Endothelial cell of umbilical vein (primary cell): Measurements from ENCODE around the gene TSPEAR. TPM values are rescaled to one million over a fixed set of nuclear protein-coding genes. Genes with fewer than 3 reads are reported as not detected.

Source experiments
- BruUV-seq: library from RNA; stranded (reverse); fragments of 400-500 nt; replicated peaks from 2 replicates; lab custom pipeline; 2021; lab: Mats Ljungman, UMichigan
- CTCF ChIA-PET: fragments of 300-600, 350-600 bp; sonication (Branson Sonifier 250); formaldehyde crosslinking; loops from one replicate; lab custom pipeline; 2021; ENCODE audit warnings: antibody characterized with exemption, inconsistent platforms; lab: Charles Lee
- POLR2A ChIA-PET: fragments of 300-600, 350-600 bp; sonication (Branson Sonifier 250); formaldehyde crosslinking; loops from one replicate; lab custom pipeline; 2021; ENCODE audit warnings: antibody characterized with exemption, inconsistent platforms; lab: Charles Lee
- DNase-seq: peaks from one replicate; pipeline ENCODE4 v3.0.0-alpha.2; 2011; ENCODE audit warnings: low read depth, low spot score
- FAIRE-seq: peaks from 2 replicates; lab custom pipeline; 2011; peaks lifted over from hg19 to GRCh38; lab: Jason Lieb, UNC
- H2AFZ ChIP-seq: 2 replicates; pipeline ENCODE4 v1.6.0; 2012; ENCODE audit warnings: low read depth, low read length, control low read depth, inconsistent platforms
- H3K27ac ChIP-seq: 2 replicates; pipeline ENCODE4 v1.5.1; 2011; ENCODE audit warnings: low read depth, mild to moderate bottlenecking, control low read depth, low read length, moderate library complexity; ENCODE audit not compliant: insufficient read depth
- H3K27me3 ChIP-seq, 2 experiments: 2 replicates each; pipeline versions ENCODE4 v1.6.0 to v1.6.1; 2011; ENCODE audit warnings: low read length in 2 of 2, mixed read lengths in 1 of 2; ENCODE audit not compliant: control insufficient read depth in 2 of 2, insufficient read depth in 2 of 2
- H3K36me3 ChIP-seq, 2 experiments: 2 replicates in 1 of 2; 3 replicates in 1 of 2; pipeline ENCODE4 v1.5.1; 2011; ENCODE audit warnings: low read length in 2 of 2, mild to moderate bottlenecking in 1 of 2, moderate library complexity in 1 of 2; ENCODE audit not compliant: control insufficient read depth in 2 of 2, insufficient read depth in 2 of 2; ENCODE audit errors: extremely low read depth in 1 of 2
- H3K4me1 ChIP-seq: 3 replicates; pipeline ENCODE4 v1.5.1; 2011; ENCODE audit warnings: mild to moderate bottlenecking, low read length; ENCODE audit not compliant: control insufficient read depth, insufficient read depth; ENCODE audit errors: extremely low read depth
- H3K4me2 ChIP-seq: 2 replicates; pipeline ENCODE4 v1.6.1; 2011; ENCODE audit warnings: low read length, control low read depth, mixed read lengths; ENCODE audit not compliant: insufficient read depth
- H3K4me3 ChIP-seq, 3 experiments: fragments of 200-600 bp in 1 of 3; sonication (generic), shearing (Covaris generic) in 1 of 3; replicated peaks in 1 of 3; 2 replicates each; pipeline ENCODE4 v1.5.1; 2011 to 2016; ENCODE audit warnings: control low read depth in 3 of 3, low read length in 3 of 3, mild to moderate bottlenecking in 2 of 3, inconsistent platforms in 1 of 3, low read depth in 1 of 3, moderate library complexity in 1 of 3; ENCODE audit not compliant: insufficient read depth in 1 of 3
- H3K79me2 ChIP-seq: 2 replicates; pipeline ENCODE4 v1.6.0; 2012; ENCODE audit warnings: low read length, inconsistent platforms; ENCODE audit not compliant: control insufficient read depth, insufficient read depth
- H3K9ac ChIP-seq: replicated peaks from 2 replicates; pipeline ENCODE3; 2011; ENCODE audit warnings: low read length, control low read depth; ENCODE audit not compliant: insufficient read depth; ENCODE audit errors: extremely low read depth
- H3K9me1 ChIP-seq: replicated peaks from 3 replicates; pipeline ENCODE4 v1.6.0; 2011; ENCODE audit warnings: mild to moderate bottlenecking, low read length; ENCODE audit not compliant: control insufficient read depth, insufficient read depth; ENCODE audit errors: extremely low read depth
- H3K9me3 ChIP-seq: replicated peaks from 2 replicates; pipeline ENCODE4 v1.5.1; 2012; ENCODE audit warnings: low read length, inconsistent platforms; ENCODE audit not compliant: control insufficient read depth, insufficient read depth
- H4K20me1 ChIP-seq: replicated peaks from 2 replicates; pipeline ENCODE3; 2011; ENCODE audit warnings: mild to moderate bottlenecking, low read length; ENCODE audit not compliant: control insufficient read depth, insufficient read depth; ENCODE audit errors: extremely low read depth
- CTCF ChIP-seq, 2 donors: IDR thresholded peaks; 1 replicate in 1 of 2; 2 replicates in 1 of 2; pipeline ENCODE4 v1.5.1; 2011; ENCODE audit warnings: low read length in 2 of 2, mild to moderate bottlenecking in 2 of 2, moderate library complexity in 2 of 2, control low read depth in 1 of 2, inconsistent platforms in 1 of 2, low read depth in 1 of 2; ENCODE audit not compliant: insufficient read depth in 1 of 2; ENCODE audit errors: extremely low read depth in 1 of 2
- EZH2 ChIP-seq: IDR thresholded peaks from 2 replicates; pipeline ENCODE4 v1.6.1; 2012; ENCODE audit warnings: borderline replicate concordance, low read depth, mild to moderate bottlenecking, moderate library complexity, low read length, inconsistent platforms; ENCODE audit not compliant: severe bottlenecking
- FOS ChIP-seq: IDR thresholded peaks from 2 replicates; pipeline ENCODE4 v1.6.1; 2011; ENCODE audit warnings: mild to moderate bottlenecking, low read length, moderate library complexity, borderline replicate concordance; ENCODE audit not compliant: insufficient read depth
- GATA2 ChIP-seq: IDR thresholded peaks from 2 replicates; pipeline ENCODE4 v1.7.0; 2011; ENCODE audit warnings: low read depth, mild to moderate bottlenecking, moderate library complexity, mixed read lengths, low read length; ENCODE audit not compliant: insufficient read length, insufficient read depth
- JUN ChIP-seq: IDR thresholded peaks from 2 replicates; pipeline ENCODE4 v1.6.1; 2011; ENCODE audit warnings: borderline replicate concordance, low read depth; ENCODE audit not compliant: insufficient read length, insufficient read depth
- MAX ChIP-seq: IDR thresholded peaks from 2 replicates; pipeline ENCODE4 v1.6.1; 2011; ENCODE audit not compliant: insufficient read depth, insufficient read length
- MYC ChIP-seq: IDR thresholded peaks from one replicate; pipeline ENCODE4 v1.6.1; 2011; ENCODE audit warnings: mild to moderate bottlenecking, low read depth, low read length
- POLR2A ChIP-seq: IDR thresholded peaks from 2 replicates; pipeline ENCODE4 v1.6.1; 2012; ENCODE audit warnings: low read depth, mild to moderate bottlenecking, control low read depth, low read length
- POLR2AphosphoS5 ChIP-seq: IDR thresholded peaks from 2 replicates; pipeline ENCODE4 v1.6.1; 2012; ENCODE audit warnings: low read depth, mild to moderate bottlenecking, control low read depth, low read length, moderate library complexity; ENCODE audit not compliant: insufficient read depth
- dilution Hi-C: fragments of 300-500 bp; cut with MboI; formaldehyde crosslinking; loops from one replicate; pipeline ENCODE4 v1.15.0; 2019; ENCODE audit warnings: low sequenced_read_pairs; ENCODE audit not compliant: extremely low pct_ligation_motif_present
- intact Hi-C: fragments of 100-400 bp; cut with micrococcal nuclease; formaldehyde crosslinking; loops from one replicate; pipeline ENCODE4 v1.10.0; 2022
- polyA plus RNA-seq, 4 experiments: library from polyadenylated mRNA; depleted of rRNA in 3 of 4; stranded (reverse) in 3 of 4; unstranded in 1 of 4; fragments of >200 nt; gene quantifications; 2 replicates each; pipeline versions ENCODE4 v1.2.1 to v1.2.3, GENCODE V29; 2011 to 2012; ENCODE audit warnings: missing spikeins in 1 of 4
- total RNA-seq: library from RNA; stranded (reverse); gene quantifications from 2 replicates; pipeline ENCODE4 v1.2.3, GENCODE V29; 2021

The TSPEAR gene
- total and polyA plus RNA-seq, 2 donors (not counting 3 experiments of a cell fraction or from before 2014, with no cell fraction given): 0.01 TPM; not detected in 1

GRCh38 chr21:44528634-44528995, 182.8 kb downstream of the TSPEAR start:
- FAIRE-seq (no peak), DNase-seq (no peak)
- Histone ChIP-seq H3K4me3 (no peak overlapping the region), H3K9ac (no peak overlapping the region), H3K27me3 (no peaks in the 10 kb centered on the region), H3K9me1 (no peaks in the 10 kb centered on the region), H2AFZ (no peak overlapping the region), H3K36me3 (no peaks in the 10 kb centered on the region), H4K20me1 (no peaks in the 10 kb centered on the region), H3K4me2 (no peak overlapping the region), H3K79me2 (no peaks in the 10 kb centered on the region), H3K9me3 (no peaks in the 10 kb centered on the region), H3K27ac (no peak overlapping the region), H3K4me1 (no peaks in the 10 kb centered on the region)
- CTCF ChIA-PET: no interaction called here
- no peak for TF ChIP-seq FOS
- no peak for TF ChIP-seq GATA2
- no peak for TF ChIP-seq JUN
- TF ChIP-seq EZH2: no peak
- no peak for TF ChIP-seq CTCF (IDR thresholded peaks at IDR 0.05; ENCODE audit: extremely low read depth in 1 of 2, insufficient read depth in 1 of 2, low read depth in 1 of 2, low read length in 2 of 2)
- TF ChIP-seq MYC: no peak
- TF ChIP-seq POLR2AphosphoS5: no peak
- no peak for TF ChIP-seq POLR2A
- TF ChIP-seq MAX: no peak
- POLR2A ChIA-PET: no interaction called here
- dilution Hi-C loops (no loop called here), intact Hi-C loops (no loop called here)
- BruUV-seq: no TSS peak
